GM21723 (cell line): ENCODE data around the gene RBM38.

Source experiments
- ATAC-seq: cut with Tn5 transposase; IDR thresholded peaks from one replicate; pipeline ENCODE4 v1.9.1; 2021; ENCODE audit warnings: mild to moderate bottlenecking, moderate library complexity; ENCODE audit not compliant: unreplicated experiment

Gene RBM38

GRCh38 chr20:57389695-57390603 lies 1.2 kb upstream of the RBM38 start:
- no peak for ATAC-seq

- ATAC-seq: peak; percentile 6
These were observed 474 bp downstream of the RBM38 start for GRCh38 chr20:57391439-57392301.

GRCh38 chr20:57392512-57393271 lies 1.5 kb downstream of the RBM38 start:
- no peak for ATAC-seq

GRCh38 chr20:57393321-57394120 lies 2.3 kb downstream of the RBM38 start:
- ATAC-seq: no peak

- no peak for ATAC-seq
These were observed 3.2 kb downstream of the RBM38 start for GRCh38 chr20:57394121-57395082.

GRCh38 chr20:57395111-57395966 lies 4.1 kb downstream of the RBM38 start:
- no peak for ATAC-seq

- ATAC-seq: no peak
These were observed 5.2 kb downstream of the RBM38 start for GRCh38 chr20:57396212-57396983.

GRCh38 chr20:57396984-57397692 lies 5.9 kb downstream of the RBM38 start:
- no peak for ATAC-seq

GRCh38 chr20:57397693-57398108 lies 6.5 kb downstream of the RBM38 start:
- no peak for ATAC-seq

- ATAC-seq: peak; percentile 60
These were observed 7.1 kb downstream of the RBM38 start for GRCh38 chr20:57398231-57398821.

- no peak for ATAC-seq
These were observed 7.8 kb downstream of the RBM38 start for GRCh38 chr20:57398901-57399535.

- peak; percentile 46 for ATAC-seq
These were observed 8.5 kb downstream of the RBM38 start for GRCh38 chr20:57399587-57400155.

- ATAC-seq: no peak
These were observed 9.1 kb downstream of the RBM38 start for GRCh38 chr20:57400231-57400701.

- ATAC-seq: no peak
These were observed 9.8 kb downstream of the RBM38 start for GRCh38 chr20:57400821-57401564.

GRCh38 chr20:57401565-57401918 lies 10.3 kb downstream of the RBM38 start:
- ATAC-seq: no peak
